ENCODE results near the gene GJA3. TPM values are rescaled to one million over a fixed set of nuclear protein-coding genes. Genes with fewer than 3 reads are reported as not detected.
"Not testable (repeated sequence)": the region's sequence is repeated elsewhere in the genome, so short reads cannot be mapped to it uniquely, and the experiment has no call there.

Gene GJA3
- total RNA-seq, 1 experiment from 2014 or later, result 0.03 TPM

DNA sequence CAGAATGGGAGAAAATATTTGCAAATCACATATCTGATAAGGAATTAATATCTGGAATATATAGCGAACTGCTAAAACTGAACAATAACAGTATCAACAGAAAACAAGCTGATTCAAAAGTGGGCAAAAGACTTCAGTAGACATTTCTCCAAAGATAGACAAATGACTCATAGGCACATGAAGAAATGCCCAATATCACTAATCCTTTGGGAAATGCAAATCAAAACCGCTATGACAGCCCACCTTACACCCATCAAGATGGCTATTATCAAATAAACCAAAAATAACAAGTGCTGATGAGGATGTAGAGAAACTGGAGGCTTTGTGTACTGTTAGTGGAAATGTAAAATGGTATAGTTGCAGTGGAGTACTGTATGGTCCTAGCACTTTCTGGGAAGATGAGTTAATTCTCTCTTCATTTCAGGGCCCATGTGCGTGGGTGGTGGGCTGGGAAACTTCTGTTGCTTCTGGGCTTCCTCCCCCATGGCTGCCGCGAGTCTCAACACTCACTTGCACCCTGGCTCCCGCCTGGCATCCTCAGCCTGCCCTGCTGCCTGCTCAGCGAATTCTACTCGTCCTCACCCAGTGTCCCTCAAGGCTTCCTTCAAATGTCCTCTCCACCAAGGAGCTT is 12.4 kb upstream of the GJA3 start:
- no peak for DNase-seq
- Histone ChIP-seq H3K4me3 (ENCODE audit: insufficient read depth, low read depth, low read length) (no peak overlapping the region), H3K27me3 (ENCODE audit: control insufficient read depth, insufficient read depth, low read length) (peaks cover 2% of the 10 kb centered on the region), H3K36me3 (replicated peaks; ENCODE audit: control insufficient read depth, insufficient read depth, low read length) (no peaks in the 10 kb centered on the region)

DNA sequence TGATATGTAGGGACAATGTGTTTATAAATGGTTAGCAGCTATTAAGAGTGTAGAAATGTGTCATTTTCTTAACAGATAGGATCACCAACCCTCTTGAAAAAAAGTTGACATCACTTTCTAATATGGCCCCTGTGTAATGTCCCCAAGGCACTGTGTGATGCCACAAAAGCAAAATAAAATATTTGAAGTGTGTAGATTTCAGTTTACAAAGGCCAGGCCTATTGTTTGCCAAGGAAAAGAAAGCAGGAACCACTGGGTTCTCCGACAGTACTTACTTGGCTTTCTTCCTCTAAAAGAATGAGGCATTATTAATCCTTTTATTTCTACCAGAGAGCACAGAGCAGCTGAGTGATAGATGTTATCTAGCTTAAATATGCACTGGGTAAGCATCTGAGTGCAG is 10.5 kb upstream of the GJA3 start:
- H3K36me3 ChIP-seq (replicated peaks; ENCODE audit: control insufficient read depth, insufficient read depth, low read length), result no peaks in the 10 kb centered on the region
- peaks cover 2% of the 10 kb centered on the region for H3K27me3 ChIP-seq (ENCODE audit: control insufficient read depth, insufficient read depth, low read length)
- no peak for DNase-seq
- no peak overlapping the region for H3K4me3 ChIP-seq (ENCODE audit: insufficient read depth, low read depth, low read length)

DNA sequence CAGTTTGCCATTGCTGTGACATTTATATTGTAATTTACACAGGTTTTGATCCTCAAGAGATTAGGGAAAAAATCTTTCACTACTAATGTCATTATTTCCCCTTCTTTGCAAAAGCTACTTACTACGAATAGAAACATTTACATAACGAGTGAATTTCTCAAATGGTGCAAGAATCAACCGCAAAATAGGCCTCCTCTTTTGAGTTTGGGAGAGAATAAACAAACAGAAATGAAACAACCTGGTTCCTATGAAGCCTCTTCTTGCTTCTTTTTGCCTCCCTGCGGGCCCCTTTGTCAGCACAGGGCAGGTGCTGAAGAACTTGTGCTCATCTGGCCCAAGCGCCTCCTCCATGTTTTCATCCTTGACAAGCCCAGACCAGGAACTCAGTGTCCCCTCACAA is 10.1 kb upstream of the GJA3 start:
- Histone ChIP-seq H3K4me3 (ENCODE audit: insufficient read depth, low read depth, low read length) (no peak overlapping the region), H3K27me3 (ENCODE audit: control insufficient read depth, insufficient read depth, low read length) (peaks cover 2% of the 10 kb centered on the region), H3K36me3 (replicated peaks; ENCODE audit: control insufficient read depth, insufficient read depth, low read length) (no peaks in the 10 kb centered on the region)
- no peak for DNase-seq

DNA sequence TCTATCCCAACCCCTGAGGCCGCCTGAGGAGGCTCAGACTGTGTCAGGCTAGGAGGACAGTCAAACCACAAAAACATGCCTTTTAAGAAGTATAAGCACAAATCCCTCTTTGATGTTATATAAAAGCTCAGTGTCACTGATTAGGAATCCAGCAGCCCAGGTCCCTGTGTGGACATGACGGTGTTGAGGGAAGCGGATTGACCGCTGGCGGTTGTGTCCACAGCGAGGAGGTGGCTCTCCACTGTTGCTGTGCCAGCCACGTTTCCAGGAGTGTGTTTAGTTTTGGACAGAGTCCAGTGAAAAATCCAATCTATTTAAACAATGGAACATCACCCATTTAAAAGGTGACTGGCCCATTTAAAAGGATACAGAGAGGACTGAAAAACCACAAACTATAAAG is 7.5 kb upstream of the GJA3 start:
- Histone ChIP-seq H3K4me3 (ENCODE audit: insufficient read depth, low read depth, low read length) (no peak overlapping the region), H3K27me3 (ENCODE audit: control insufficient read depth, insufficient read depth, low read length) (peaks cover under 1% of the 10 kb centered on the region; the same call in 1 of the 2 replicates), H3K36me3 (replicated peaks; ENCODE audit: control insufficient read depth, insufficient read depth, low read length) (no peaks in the 10 kb centered on the region)
- no peak for DNase-seq

DNA sequence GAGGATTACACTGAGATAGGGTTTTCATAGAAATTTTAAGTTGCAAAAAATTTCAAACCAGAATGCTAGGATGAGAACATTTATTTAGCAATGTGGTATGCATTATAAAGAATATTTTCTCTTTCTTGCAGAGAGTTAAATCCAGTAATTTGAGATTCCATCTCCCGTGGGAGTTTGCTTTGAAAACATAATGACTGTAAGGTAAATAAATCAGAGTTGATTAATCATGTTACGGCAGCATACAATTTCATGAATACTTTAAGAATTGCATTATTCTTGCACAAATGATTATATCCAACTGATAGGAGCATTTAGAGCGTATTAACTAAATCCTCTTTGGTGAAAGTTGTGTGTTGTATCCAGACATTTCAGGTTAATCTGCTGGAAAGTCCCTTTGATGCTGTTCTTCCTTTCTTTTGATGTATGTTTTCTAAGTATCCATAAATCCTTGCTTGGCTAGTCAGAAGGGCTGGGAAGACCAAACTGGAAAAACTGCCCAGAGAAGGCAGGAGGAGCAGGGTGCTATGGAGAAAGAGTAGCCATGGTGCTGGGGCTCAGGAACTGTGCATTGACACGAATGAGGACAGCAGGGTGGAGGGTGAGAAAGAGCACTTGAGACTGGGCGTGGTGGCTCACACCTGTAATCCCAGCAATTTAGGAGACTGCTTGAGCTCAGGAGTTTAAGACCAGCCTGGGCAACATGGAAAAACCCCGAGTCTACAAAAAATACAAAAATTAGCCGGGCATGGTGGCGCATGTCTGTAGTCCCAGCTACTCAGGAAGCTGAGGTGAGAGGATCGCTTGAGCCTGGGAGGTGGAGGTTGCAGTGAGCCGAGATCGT is 4.8 kb upstream of the GJA3 start:
- no peak for DNase-seq
- H3K4me3 ChIP-seq (ENCODE audit: insufficient read depth, low read depth, low read length), result no peak overlapping the region
- no peaks in the 10 kb centered on the region for H3K36me3 ChIP-seq (replicated peaks; ENCODE audit: control insufficient read depth, insufficient read depth, low read length)

DNA sequence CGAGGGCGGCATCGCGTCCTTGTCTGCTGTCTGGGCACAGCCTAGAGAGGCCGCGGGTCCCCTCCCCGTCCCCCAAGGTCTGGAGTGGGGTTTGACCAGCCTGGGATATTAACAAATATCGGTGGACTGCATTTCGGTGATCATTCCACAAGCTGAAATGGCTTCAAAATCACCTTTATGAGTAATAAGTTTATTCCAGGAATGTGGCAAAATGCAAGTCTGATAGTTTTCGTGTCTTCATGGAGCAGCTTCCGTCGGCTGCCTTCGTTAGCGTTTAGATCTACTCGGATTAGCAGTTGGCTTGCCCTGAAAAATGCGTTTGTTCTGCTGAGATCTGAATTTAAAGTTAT is 1.1 kb upstream of the GJA3 start:
- DNase-seq, result no peak
- Histone ChIP-seq H3K27me3 (ENCODE audit: control insufficient read depth, insufficient read depth, low read length) (peaks cover 52% of the 10 kb centered on the region), H3K4me3 (ENCODE audit: insufficient read depth, low read depth, low read length) (peak overlapping the region; percentile 45; the same call in 1 of the 2 replicates), H3K36me3 (replicated peaks; ENCODE audit: control insufficient read depth, insufficient read depth, low read length) (no peaks in the 10 kb centered on the region)

More for the DNA sequence above, 4.8 kb upstream of the GJA3 start:
- peaks cover 27% of the 10 kb centered on the region for H3K27me3 ChIP-seq (ENCODE audit: control insufficient read depth, insufficient read depth, low read length)

DNA sequence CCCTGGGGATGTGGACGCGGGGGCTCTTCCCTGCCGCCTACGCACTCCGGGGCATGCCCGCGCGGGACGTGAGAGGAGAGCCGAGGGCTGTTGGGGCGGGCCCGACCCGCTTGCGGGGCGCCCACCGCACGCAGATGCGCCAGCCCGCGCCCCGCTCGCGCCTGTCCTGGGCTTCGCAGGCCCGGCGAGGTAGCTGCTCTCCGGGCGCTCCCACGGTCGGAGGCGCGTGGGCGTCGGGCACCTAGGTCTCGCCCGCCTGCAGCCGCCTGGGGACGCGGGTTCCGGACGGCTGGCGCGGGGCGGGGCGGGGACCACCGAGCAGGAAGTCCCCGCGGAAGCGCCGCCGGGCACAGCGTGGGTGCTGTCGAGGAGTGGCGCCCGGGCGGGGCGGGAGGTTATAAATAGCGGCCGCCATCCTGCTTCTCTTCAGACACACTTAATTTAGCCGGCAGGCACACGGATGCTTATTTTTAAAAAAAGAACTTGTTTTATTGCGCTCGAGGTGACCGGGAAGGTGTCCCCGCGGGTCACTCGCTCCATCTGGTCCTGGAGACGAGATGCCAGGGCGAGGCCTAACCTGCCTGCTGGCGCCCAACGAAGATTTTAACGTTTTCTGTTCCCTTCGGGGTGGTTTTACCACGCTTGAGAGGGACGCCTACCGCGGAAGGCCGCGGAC is 561 bp upstream of the GJA3 start:
- Histone ChIP-seq H3K27me3 (ENCODE audit: control insufficient read depth, insufficient read depth, low read length) (peaks cover 52% of the 10 kb centered on the region), H3K4me3 (ENCODE audit: insufficient read depth, low read depth, low read length) (peak overlapping the region; percentile 45), H3K36me3 (replicated peaks; ENCODE audit: control insufficient read depth, insufficient read depth, low read length) (no peaks in the 10 kb centered on the region)
- peak; percentile 69 for DNase-seq

DNA sequence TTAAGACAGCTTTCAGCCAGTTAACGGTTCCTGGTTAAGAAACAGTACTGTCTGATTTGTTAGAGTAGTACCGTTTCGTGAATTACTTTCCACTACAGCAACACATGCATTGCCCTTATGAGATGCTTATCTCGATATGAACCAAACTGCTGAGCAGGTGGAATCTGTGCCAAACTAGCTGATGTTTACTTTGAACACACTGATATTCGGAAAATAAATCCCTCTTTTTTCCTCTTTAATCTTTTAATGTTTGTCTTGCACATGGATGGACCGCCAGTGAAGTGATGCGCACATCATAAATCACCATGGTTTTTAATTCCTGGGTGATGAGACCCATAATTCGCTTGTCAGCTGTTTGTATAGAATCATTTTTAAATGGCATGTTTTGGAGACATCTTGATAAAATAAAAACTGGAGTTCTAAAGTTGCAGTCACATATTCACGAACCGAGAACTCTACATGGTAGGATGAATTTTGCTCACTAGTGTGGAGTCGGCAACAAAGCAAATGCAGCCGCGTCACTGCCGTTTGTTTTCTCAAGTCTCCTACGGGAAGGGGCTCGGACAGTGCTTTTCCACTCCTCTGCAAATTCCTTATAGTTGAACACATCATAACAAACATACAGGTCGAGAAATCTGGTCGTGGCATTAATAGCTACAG is 1.1 kb downstream of the GJA3 start:
- Histone ChIP-seq H3K27me3 (ENCODE audit: control insufficient read depth, insufficient read depth, low read length) (peaks cover 52% of the 10 kb centered on the region), H3K4me3 (ENCODE audit: insufficient read depth, low read depth, low read length) (peak overlapping the region; percentile 45; the same call in 1 of the 2 replicates), H3K36me3 (replicated peaks; ENCODE audit: control insufficient read depth, insufficient read depth, low read length) (no peaks in the 10 kb centered on the region)
- DNase-seq, result no peak

DNA sequence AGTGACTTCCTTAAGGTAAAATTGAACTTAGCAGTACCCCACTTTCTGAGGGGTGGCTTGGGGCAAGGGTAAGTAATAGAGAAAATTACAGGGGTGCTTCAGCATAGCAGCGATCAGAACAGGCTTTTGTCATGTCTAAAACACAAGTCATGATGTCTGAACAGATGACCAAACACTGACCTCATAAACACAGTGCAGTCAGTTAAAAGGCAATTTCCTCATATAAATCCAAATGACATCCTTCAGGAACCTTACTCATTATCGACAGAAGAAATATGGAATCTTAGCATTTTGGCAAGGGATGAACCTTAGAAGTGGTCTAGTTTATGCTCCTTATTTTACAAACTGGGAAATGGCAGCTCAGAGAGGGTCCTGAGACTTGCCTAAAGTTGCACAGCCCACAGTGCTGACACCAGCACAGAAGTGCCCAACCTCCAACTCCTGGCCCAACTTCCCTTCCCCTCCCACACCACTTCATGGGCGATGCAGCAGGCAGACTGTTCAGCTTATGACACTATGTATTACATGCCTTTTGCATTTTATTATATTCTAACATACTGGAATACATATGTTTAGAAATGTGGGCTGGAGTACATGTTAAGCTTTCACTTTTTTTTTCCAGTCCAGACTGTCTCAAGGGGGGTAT is 3.6 kb downstream of the GJA3 start:
- Histone ChIP-seq H3K4me3 (ENCODE audit: insufficient read depth, low read depth, low read length) (no peak overlapping the region), H3K36me3 (replicated peaks; ENCODE audit: control insufficient read depth, insufficient read depth, low read length) (no peaks in the 10 kb centered on the region), H3K27me3 (ENCODE audit: control insufficient read depth, insufficient read depth, low read length) (peaks cover 41% of the 10 kb centered on the region)
- DNase-seq, result no peak

DNA sequence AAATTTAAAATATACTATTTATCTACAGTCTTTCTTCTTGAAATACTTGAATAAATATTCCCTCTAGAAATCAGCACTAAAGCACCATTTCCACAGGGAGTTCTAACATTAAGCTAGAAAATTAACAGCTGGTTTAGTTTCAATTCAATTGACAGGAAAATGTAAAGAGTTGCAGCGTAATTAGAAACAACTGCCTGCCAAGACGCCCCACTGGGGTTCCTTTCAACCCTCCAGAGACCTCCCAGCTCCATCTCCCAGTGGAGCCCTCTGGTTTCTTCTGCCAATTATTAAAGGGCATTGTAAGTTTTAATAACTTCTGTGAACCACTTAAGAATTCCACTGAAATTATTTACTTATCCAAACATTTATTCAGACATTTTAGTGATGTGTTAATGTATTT is 4.2 kb downstream of the GJA3 start:
- Histone ChIP-seq H3K36me3 (replicated peaks; ENCODE audit: control insufficient read depth, insufficient read depth, low read length) (no peaks in the 10 kb centered on the region), H3K4me3 (ENCODE audit: insufficient read depth, low read depth, low read length) (no peak overlapping the region), H3K27me3 (ENCODE audit: control insufficient read depth, insufficient read depth, low read length) (peaks cover 36% of the 10 kb centered on the region)
- DNase-seq, result peak; percentile 69

DNA sequence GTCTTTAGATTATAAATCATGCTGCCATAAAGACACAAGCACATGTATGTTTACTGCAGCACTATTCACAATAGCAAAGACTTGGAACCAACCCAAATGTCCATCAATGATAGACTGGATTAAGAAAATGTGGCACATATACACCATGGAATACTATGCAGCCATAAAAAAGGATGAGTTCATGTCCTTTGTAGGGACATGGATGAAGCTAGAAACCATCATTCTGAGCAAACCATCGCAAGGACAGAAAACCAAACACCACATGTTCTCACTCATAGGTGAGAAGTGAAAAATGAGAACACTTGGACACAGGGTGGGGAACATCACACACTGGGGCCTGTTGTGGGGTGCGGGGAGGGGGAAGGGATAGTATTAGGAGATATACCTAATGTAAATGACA is 7.6 kb downstream of the GJA3 start:
- not testable (repeated sequence) for DNase-seq; H3K27me3 ChIP-seq (ENCODE audit: control insufficient read depth, insufficient read depth, low read length); H3K4me3 ChIP-seq (ENCODE audit: insufficient read depth, low read depth, low read length); H3K36me3 ChIP-seq (replicated peaks; ENCODE audit: control insufficient read depth, insufficient read depth, low read length)

DNA sequence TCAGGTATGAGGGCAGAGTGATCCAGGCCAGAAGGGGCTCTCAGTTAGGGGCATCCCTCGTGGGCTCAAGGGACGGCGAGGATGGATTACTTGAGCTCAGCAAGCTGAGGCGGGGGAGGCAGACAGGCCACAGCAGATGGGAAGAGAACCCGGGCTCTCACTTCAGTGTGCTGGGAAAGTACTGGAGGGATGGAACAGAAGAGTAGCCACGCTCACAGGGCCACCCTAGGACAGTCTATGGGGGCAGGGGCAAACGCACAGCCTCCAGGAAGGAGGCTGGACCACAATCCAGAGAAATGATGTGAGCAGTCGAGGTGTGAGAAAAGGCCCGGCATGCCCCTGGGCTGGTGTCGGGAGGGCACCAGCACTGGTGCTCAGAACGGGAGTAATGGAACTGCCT is 9.2 kb downstream of the GJA3 start:
- DNase-seq, result no peak
- no peaks in the 10 kb centered on the region for H3K36me3 ChIP-seq (replicated peaks; ENCODE audit: control insufficient read depth, insufficient read depth, low read length)
- H3K4me3 ChIP-seq (ENCODE audit: insufficient read depth, low read depth, low read length), result no peak overlapping the region
- no peaks in the 10 kb centered on the region for H3K27me3 ChIP-seq (ENCODE audit: control insufficient read depth, insufficient read depth, low read length)

DNA sequence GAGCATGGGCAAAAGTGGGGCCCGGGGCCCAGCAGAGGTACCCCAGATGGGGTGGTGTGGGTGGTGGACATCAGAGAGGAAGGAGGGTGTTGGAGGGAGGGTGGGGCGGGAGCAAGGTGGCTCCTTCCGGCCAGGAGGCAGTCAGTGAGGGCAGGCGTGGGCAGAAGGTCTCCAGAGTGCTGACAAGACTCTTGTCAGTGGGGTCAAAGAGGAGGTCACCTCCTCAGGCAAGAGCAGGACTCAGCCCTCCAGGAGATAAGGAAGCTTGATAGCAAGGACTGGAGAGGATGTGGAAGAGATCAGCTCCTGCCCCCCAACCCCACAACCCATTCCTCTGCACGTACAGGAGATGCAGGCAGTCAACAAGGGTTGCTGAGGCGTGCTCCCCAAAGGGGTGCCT is 9.8 kb downstream of the GJA3 start:
- no peak for DNase-seq
- no peaks in the 10 kb centered on the region for H3K27me3 ChIP-seq (ENCODE audit: control insufficient read depth, insufficient read depth, low read length)
- no peak overlapping the region for H3K4me3 ChIP-seq (ENCODE audit: insufficient read depth, low read depth, low read length)
- H3K36me3 ChIP-seq (replicated peaks; ENCODE audit: control insufficient read depth, insufficient read depth, low read length), result no peaks in the 10 kb centered on the region

DNA sequence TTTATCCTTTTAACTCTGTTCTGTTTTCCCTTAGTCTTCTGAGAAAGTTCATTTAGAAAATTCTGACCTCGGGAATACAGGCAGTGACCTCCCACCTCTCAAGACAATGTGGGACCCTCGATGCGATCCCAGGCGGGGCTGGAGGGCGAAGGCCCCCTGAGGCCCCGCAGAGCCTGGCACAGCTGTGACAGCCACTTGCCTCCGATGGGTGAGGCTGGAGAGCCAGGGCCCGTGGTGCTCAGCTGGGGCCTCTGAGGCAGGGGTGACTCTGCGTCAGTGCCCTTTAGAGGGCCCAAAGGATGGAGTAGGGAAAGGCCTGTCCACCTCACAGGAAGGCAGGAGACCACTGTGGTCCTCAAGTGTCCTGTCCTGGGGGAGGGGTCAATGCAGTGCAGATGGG is 10.3 kb downstream of the GJA3 start:
- Histone ChIP-seq H3K4me3 (ENCODE audit: insufficient read depth, low read depth, low read length) (no peak overlapping the region), H3K27me3 (ENCODE audit: control insufficient read depth, insufficient read depth, low read length) (no peaks in the 10 kb centered on the region; the same call in 1 of the 2 replicates), H3K36me3 (replicated peaks; ENCODE audit: control insufficient read depth, insufficient read depth, low read length) (no peaks in the 10 kb centered on the region)
- no peak for DNase-seq
